SU-DHL-6 (cell line): Measurements from ENCODE around the gene DMC1.

ENCODE experiments used
- H2AFZ ChIP-seq: fragments of 200-600 bp; sonication (generic); 2 replicates; pipeline ENCODE4 v1.6.1; 2014; ENCODE audit warnings: low read depth, mild to moderate bottlenecking, moderate library complexity, mixed read lengths, antibody characterized with exemption, low read length; ENCODE audit not compliant: severe bottlenecking
- H3F3A ChIP-seq: fragments of 200-600 bp; shearing (Covaris generic); 2 replicates; pipeline ENCODE4 v1.6.0; 2016; ENCODE audit warnings: antibody characterized with exemption, mild to moderate bottlenecking; ENCODE audit not compliant: insufficient read depth
- H3K27ac ChIP-seq: fragments of 200-600 bp; sonication (generic); 2 replicates; pipeline ENCODE4 v1.5.1; 2016; ENCODE audit warnings: low read depth, mild to moderate bottlenecking, low read length, moderate library complexity, mixed read lengths
- H3K27me3 ChIP-seq: fragments of 200-600 bp; sonication (generic), shearing (Covaris generic); 2 replicates; pipeline ENCODE4 v1.6.0; 2014; ENCODE audit warnings: mild to moderate bottlenecking, low read length
- H3K36me3 ChIP-seq: fragments of 200-600 bp; sonication (generic); 2 replicates; pipeline ENCODE4 v1.6.1; 2014; ENCODE audit warnings: mild to moderate bottlenecking, low read length, mixed read lengths
- H3K4me2 ChIP-seq: fragments of 300-600, 200-600 bp; shearing (Covaris generic), sonication (generic); 2 replicates; pipeline ENCODE4 v1.6.0; 2014; ENCODE audit warnings: low read length, low read depth, mild to moderate bottlenecking; ENCODE audit not compliant: poor library complexity, severe bottlenecking
- H3K4me3 ChIP-seq: fragments of 200-600 bp; sonication (generic); 2 replicates; pipeline ENCODE4 v1.5.1; 2014; ENCODE audit warnings: antibody characterized with exemption, low read length, mild to moderate bottlenecking, mixed read lengths; ENCODE audit not compliant: insufficient read depth, poor library complexity, severe bottlenecking
- H3K79me2 ChIP-seq: fragments of 200-600 bp; sonication (generic); 2 replicates; pipeline ENCODE4 v1.6.1; 2014; ENCODE audit warnings: mild to moderate bottlenecking, low read length, moderate library complexity; ENCODE audit not compliant: insufficient read depth
- H3K9ac ChIP-seq: fragments of 200-600 bp; sonication (generic); 2 replicates; pipeline ENCODE4 v1.7.0; 2014; ENCODE audit warnings: mild to moderate bottlenecking, low read length
- H3K9me2 ChIP-seq: fragments of 200-600 bp; sonication (generic); replicated peaks from 2 replicates; pipeline ENCODE4 v1.6.1; 2014; ENCODE audit warnings: low read length; ENCODE audit not compliant: insufficient read depth
- H3K9me3 ChIP-seq: fragments of 200-600 bp; sonication (generic); 2 replicates; pipeline ENCODE4 v1.6.1; 2014; ENCODE audit warnings: low read length, mixed read lengths; ENCODE audit not compliant: insufficient read depth
- H4K20me1 ChIP-seq: fragments of 200-600 bp; sonication (generic); 2 replicates; pipeline ENCODE4 v1.6.1; 2014; ENCODE audit warnings: low read depth, mild to moderate bottlenecking, antibody characterized with exemption, low read length, moderate library complexity, mixed read lengths
- EZH2phosphoT487 ChIP-seq: fragments of 200-600 bp; sonication (generic), shearing (Covaris generic); conservative IDR thresholded peaks from 2 replicates; pipeline ENCODE4 v1.6.1; 2018; ENCODE audit warnings: mild to moderate bottlenecking, antibody characterized with exemption, low read length, moderate library complexity, mixed read lengths
- TF ChIP-seq, protein P1 (sequence below): fragments of 200-600 bp; sonication (generic); IDR thresholded peaks from one replicate; pipeline ENCODE4 v1.5.1; 2017; ENCODE audit warnings: antibody characterized with exemption, mild to moderate bottlenecking, low read length, moderate library complexity; ENCODE audit not compliant: insufficient read depth, poor library complexity, severe bottlenecking

The DMC1 gene

DNA sequence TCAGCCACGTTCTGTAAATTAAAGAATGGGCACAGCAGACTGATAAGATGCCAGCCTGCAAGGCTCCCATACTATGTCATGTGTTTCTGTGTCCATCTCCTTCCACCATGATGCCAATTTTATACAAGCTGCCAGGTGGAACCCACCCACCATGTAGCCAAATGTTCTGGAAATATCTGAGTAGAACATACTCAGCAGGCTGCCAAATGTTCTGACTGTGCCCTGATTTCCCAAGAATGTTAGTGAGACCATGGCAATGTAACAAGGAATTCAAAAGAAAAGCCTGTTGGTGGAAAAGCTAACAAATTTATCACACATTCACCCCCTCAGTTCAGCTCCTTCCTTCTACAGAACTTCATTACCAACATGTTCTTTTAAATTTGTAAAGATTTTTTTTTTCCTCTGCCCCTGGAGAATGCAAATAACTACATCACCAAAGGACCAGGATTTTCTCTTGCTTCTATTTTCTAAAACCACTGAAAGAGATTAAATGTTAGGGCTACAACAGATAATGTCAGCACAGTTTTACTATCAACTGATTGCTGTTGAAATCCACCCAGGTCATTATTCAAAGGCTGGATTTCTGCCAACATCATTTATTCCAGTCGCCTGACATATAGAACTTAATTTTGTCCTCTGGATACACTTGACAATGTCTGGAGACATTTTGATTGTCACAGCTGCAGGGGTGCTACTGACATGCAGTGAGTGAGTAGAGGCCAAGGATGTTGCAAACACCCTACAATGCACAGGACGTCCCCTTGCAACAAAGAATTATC is 3.1 kb downstream of the DMC1 start:
- Histone ChIP-seq H3K9me2 (no peaks in the 10 kb centered on the region), H3K36me3 (no peaks in the 10 kb centered on the region), H3F3A (peaks cover 13% of the 10 kb centered on the region; the same call in 1 of the 2 replicates), H3K4me2 (no peak overlapping the region), H3K9ac (no peak overlapping the region), H3K9me3 (no peaks in the 10 kb centered on the region), H4K20me1 (no peaks in the 10 kb centered on the region), H3K27ac (no peak overlapping the region), H3K79me2 (no peaks in the 10 kb centered on the region), H3K4me3 (no peak overlapping the region), H3K27me3 (no peaks in the 10 kb centered on the region), H2AFZ (no peak overlapping the region)
- no peak for TF ChIP-seq EZH2phosphoT487
- TF ChIP-seq, protein P1, sequence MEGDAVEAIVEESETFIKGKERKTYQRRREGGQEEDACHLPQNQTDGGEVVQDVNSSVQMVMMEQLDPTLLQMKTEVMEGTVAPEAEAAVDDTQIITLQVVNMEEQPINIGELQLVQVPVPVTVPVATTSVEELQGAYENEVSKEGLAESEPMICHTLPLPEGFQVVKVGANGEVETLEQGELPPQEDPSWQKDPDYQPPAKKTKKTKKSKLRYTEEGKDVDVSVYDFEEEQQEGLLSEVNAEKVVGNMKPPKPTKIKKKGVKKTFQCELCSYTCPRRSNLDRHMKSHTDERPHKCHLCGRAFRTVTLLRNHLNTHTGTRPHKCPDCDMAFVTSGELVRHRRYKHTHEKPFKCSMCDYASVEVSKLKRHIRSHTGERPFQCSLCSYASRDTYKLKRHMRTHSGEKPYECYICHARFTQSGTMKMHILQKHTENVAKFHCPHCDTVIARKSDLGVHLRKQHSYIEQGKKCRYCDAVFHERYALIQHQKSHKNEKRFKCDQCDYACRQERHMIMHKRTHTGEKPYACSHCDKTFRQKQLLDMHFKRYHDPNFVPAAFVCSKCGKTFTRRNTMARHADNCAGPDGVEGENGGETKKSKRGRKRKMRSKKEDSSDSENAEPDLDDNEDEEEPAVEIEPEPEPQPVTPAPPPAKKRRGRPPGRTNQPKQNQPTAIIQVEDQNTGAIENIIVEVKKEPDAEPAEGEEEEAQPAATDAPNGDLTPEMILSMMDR, result no peak

DNA sequence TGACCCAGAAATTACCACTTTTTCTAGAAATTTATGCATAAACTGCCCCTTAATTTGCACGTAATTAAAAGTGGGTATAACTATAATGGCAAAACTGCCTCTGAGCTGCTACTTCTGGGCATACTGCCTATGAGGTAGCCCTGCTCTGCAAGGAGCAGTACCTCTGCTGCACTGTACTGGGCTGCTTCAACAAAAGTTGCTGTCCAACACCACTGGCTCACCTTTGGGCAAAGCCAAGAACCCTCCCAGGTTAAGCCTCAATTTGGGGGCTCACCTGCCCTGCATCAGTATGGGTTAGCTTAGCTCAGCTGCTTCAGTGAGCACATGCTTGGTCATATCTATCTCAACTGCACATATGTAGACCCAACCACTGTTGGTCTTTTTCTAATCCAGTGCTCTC is 4.5 kb downstream of the DMC1 start:
- Histone ChIP-seq H3K9me2 (no peaks in the 10 kb centered on the region), H2AFZ (no peak overlapping the region), H3K4me3 (no peak overlapping the region), H3K27me3 (no peaks in the 10 kb centered on the region), H4K20me1 (no peaks in the 10 kb centered on the region), H3K9ac (no peak overlapping the region), H3F3A (0 out of 2 replicates have a peak, but pooled peaks cover 6% of the 10 kb centered on the region), H3K4me2 (no peak overlapping the region), H3K27ac (no peak overlapping the region), H3K79me2 (no peaks in the 10 kb centered on the region), H3K36me3 (no peaks in the 10 kb centered on the region), H3K9me3 (no peaks in the 10 kb centered on the region)
- TF ChIP-seq, protein P1, result no peak
- no peak for TF ChIP-seq EZH2phosphoT487

DNA sequence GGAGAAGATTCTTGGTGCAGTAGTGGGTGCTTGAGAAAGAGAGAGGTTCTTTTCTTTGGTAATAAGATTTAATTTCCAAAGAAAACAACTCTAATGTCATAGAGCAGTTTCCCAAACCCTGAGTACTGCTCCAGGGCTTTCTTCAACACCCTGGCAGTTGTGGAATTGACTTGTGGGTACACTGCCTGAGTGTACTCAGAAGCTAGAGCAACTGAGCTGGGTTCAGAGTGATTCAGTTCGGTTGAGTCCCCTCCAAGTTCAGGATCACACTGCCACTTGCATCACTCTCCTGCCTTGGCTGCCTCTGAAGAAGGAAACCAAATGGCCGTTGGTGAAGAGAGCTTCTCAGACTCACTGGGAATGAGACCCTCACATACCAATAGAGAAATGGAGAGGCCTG is 5.3 kb downstream of the DMC1 start:
- H3K36me3 ChIP-seq, result no peaks in the 10 kb centered on the region
- H3F3A ChIP-seq, result 0 out of 2 replicates have a peak, but pooled peaks cover 6% of the 10 kb centered on the region
- H3K4me3 ChIP-seq, result no peak overlapping the region
- no peaks in the 10 kb centered on the region for H3K9me2 ChIP-seq
- H2AFZ ChIP-seq, result no peak overlapping the region
- H3K27me3 ChIP-seq, result no peaks in the 10 kb centered on the region
- H3K79me2 ChIP-seq, result no peaks in the 10 kb centered on the region
- H3K27ac ChIP-seq, result no peak overlapping the region
- H4K20me1 ChIP-seq, result no peaks in the 10 kb centered on the region
- no peak overlapping the region for H3K4me2 ChIP-seq
- H3K9ac ChIP-seq, result no peak overlapping the region
- no peak for TF ChIP-seq EZH2phosphoT487
- TF ChIP-seq, protein P1, result no peak
- no peaks in the 10 kb centered on the region for H3K9me3 ChIP-seq
